ENCODE data around the gene MRPL20.
A peak's percentile ranks its signal among the peaks of the same experiment; 100 is the strongest.
"Not testable (repeated sequence)": the region's sequence is repeated elsewhere in the genome, so short reads cannot be mapped to it uniquely, and the experiment has no call there.

Gene MRPL20

DNA sequence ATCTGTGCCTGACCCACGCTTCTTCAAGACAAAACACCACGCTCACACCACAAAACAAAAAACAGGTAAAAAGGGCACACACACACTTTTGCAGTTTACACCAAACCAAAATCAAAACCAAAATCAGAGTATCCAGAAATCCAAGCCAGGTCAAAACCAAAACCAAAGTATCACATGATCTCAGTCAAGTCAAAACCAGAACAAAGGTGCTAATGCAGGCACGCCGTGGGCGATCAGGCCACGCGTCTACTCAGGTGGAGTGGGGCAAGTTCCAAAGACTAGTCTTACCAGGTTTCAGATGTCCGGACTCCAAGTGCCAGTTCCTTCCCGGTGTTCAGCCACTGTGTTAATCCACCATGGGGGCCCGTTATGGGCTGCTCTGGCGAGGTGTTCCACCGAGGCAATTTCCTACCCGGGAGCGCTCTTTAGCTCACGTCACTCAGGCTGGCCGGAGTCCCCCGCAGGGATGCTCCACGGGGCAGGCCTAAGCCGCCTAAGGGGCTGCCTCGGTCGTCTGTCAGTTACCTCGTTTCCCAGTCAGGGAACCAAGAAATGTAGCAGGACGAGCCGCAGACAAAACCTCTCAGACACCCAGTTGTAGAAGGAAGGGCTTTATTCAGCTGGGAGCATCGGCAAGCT is 10.9 kb upstream of the MRPL20 start:
- H3K4me3 ChIP-seq (ENCODE audit: low read depth, low read length); DNase-seq (ENCODE audit: low read depth): not testable (repeated sequence)

DNA sequence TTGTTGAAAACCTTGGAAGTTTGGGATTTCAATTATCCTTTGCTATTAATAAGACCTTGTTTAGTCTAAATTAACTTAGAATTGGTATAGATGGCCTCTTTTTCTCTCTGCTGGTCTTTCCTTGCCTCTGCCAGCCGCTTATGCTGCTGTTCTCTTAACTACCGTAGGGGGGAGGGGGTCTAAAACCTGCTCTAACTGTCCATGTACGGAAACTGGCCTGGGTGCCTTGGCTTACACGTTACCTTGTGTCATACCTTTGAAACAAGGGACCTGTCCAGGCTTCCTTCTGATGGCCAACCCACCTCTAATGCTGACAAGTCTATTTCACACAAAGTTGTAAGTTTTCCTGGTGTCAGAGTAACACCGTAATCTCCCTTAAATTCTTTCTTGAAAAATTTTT is 10.3 kb upstream of the MRPL20 start:
- not testable (repeated sequence) for DNase-seq (ENCODE audit: low read depth)

DNA sequence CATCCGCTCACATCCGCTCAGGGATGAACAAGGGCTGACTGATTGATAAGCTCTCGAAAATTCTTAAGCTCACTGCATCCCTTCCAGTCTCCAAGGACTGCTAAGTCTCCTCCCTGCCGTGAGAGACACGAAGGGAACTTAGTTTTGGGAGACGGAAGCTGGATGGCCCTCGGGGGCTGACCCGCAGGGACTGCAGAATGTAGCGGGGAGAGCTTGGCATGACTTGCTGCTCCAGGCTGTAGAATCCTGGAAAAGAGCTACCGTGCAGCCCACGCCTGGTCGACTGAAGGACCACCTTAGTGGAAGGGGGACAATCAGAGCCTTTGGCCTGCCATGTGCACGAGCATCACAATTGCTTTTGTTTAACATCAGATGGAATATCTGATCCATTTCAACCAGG is 8.7 kb upstream of the MRPL20 start:
- no peak for DNase-seq (ENCODE audit: low read depth)
- H3K4me3 ChIP-seq (ENCODE audit: low read depth, low read length), result no peak overlapping the region

More for the DNA sequence above, 10.3 kb upstream of the MRPL20 start:
- not testable (repeated sequence) for H3K4me3 ChIP-seq (ENCODE audit: low read depth, low read length)

DNA sequence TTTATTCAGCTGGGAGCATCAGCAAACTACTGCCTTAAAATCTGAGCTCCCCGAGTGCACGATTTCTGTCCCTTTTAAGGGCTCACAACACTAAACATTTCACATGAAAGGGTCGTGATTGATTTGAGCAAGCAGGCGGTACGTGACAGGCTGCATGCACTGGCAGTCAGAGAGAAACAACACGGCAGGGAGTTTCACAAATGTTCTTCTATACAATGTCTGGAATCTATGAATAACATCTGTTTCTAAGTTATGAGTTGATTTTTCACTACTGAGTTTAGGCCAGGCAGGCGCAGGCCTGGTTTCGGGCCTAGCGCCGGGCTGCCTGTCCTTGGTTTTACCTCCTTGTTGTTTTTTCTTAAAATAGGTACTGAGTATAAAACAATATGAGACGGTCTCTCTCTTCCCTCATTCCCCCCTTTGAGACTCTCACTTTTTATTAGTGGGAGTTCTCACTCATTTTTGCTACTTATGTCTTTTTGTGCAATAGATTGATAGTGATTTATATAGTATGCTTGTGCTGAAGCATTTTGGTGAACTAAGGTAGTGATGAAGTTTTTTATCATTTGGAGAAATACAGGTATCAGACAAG is 5.3 kb upstream of the MRPL20 start:
- H3K4me3 ChIP-seq (ENCODE audit: low read depth, low read length); DNase-seq (ENCODE audit: low read depth): not testable (repeated sequence)

DNA sequence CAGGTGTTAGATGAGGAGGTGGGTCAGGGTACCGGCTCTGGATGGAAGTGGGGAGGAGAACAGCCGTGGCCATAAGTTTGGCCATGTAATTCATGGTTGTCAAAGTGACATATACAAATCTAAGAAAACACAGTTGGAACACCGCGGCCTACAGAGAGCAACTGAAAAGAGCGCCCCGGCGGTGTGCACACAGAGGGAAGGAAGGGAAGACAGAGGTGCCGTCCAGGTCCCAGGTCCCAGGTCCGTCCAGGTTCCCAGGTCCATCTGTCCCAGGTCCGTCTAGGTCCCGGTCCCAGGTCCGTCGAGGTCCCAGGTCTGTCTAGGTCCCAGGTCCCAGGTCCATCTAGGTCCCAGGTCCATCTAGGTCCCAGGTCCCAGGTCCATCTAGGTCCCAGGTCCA is 4.5 kb upstream of the MRPL20 start:
- no peak for DNase-seq (ENCODE audit: low read depth)
- no peak overlapping the region for H3K4me3 ChIP-seq (ENCODE audit: low read depth, low read length)

DNA sequence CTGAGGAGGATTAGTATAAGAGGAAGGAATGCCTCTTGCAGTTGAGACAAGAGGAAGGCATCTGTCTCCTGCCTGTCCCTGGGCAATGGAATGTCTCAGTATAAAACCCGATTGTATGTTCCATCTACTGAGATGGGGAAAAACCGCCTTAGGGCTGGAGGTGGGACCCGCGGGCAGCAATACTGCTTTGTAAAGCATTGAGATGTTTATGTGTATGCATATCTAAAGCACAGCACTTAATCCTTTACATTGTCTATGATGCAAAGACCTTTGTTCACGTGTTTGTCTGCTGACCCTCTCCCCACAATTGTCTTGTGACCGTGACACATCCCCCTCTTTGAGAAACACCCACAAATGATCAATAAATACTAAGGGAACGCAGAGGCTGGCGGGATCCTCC is 3.1 kb upstream of the MRPL20 start:
- not testable (repeated sequence) for H3K4me3 ChIP-seq (ENCODE audit: low read depth, low read length); DNase-seq (ENCODE audit: low read depth)

DNA sequence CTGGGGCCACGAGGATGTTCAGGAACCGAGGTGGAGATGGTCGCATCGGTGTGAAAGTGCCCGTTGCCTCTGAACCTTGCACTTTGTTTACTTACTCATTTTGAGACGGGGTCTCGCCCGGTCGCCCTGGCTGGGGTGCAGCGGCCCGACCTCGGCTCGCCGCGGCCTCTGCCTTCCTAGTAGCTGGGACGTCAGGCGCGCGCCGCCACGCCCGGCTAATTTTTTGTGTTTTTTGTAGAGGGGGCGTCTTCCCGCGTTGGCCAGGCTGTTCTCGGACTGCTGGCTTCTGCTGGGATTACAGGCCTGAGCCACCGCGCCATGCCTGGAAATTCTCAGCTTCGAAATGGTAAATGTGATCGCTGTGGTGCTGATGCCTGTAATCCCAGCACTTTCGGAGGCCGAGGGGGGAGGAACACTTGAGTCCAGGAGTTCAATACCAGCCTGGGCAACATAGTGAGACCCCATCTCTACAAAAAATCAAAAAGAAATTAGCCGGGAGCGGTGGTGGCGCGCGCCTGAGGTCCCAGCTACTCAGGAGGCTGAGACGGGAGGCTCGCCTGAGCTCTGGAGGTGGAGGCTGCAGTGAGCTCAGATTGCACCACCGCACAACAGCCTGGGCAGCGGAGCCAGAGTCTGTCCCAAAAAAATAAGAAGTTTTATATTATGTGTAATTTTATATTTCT is 684 bp upstream of the MRPL20 start:
- peak overlapping the region; percentile 95 for H3K4me3 ChIP-seq (ENCODE audit: low read depth, low read length)
- DNase-seq (ENCODE audit: low read depth), result no peak

DNA sequence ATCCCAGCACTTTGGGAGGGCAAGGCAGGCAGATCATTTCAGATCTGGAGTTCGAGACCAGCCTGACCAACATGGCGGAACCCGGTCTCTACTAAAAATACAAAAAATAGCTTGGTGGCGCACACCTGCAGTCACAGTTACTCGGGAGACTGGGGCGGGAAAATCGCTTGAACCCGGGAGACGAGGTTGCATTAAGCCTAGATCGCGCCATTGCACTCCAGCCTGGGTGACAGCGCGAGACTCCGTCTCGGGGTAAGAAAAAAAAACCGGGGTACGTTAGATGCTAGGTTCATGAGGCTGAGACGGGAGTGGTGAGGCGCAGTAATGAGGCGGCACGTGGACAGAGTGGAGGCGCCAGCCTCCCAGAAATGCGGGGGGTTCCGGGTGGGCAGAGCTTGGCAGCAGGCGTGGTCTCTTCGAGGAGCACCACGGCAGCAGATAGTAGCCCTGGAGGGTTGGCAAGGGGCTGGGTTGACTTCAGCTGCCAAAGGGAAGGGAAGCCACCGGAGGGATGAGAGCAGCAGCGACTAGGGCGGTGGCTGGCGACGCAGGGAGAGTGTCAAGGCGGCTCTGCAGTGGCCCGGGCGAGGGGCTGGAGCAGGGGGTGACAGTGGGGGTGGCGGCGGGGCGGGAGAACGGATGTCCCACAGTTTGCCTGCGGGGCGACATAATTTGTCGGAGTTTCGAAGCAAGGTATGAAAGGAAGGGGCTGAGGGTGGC is 832 bp downstream of the MRPL20 start:
- peak overlapping the region; percentile 95 for H3K4me3 ChIP-seq (ENCODE audit: low read depth, low read length)
- DNase-seq (ENCODE audit: low read depth), result no peak

DNA sequence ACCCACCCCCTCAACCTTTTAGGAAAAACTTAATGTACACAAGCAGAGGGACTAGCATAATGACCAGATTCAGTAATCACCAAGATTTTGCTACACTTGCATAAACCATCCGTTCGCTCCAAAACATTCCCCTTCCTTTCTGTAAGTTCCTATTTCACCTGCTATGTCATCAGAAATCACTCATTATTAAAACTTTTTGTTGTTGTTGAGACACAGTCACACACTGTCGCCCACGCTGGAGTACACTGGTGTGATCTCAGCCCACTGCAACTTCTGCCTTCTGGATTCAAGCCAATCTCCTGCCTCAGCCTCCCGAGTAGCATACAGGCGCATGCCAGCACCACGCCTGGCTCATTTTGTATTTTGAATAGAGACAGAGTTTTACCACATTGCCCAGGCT is 3.4 kb downstream of the MRPL20 start:
- DNase-seq (ENCODE audit: low read depth), result no peak
- H3K4me3 ChIP-seq (ENCODE audit: low read depth, low read length), result no peak overlapping the region

DNA sequence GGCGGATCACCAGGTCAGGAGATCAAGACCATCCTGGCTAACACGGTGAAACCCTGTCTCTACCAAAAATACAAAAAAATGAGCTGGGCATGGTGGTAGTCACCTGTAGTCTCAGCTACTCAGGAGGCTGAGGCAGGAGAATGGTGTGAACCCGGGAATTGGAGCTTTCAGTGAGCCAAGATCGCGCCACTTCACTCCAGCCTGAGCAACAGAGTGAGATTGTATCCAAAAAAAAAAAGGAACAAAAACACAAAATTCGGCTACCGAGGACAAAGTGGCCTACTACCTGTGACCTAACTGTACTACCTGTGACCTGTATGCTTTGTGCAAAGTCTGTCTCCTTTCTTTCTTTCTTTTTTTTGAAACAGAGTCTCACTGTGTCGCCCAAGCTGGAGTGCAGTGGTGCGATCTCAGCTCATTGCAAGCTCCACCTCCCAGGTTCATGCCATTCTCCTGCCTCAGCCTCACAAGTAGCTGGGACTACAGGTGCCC is 4.1 kb downstream of the MRPL20 start:
- not testable (repeated sequence) for DNase-seq (ENCODE audit: low read depth); H3K4me3 ChIP-seq (ENCODE audit: low read depth, low read length)

DNA sequence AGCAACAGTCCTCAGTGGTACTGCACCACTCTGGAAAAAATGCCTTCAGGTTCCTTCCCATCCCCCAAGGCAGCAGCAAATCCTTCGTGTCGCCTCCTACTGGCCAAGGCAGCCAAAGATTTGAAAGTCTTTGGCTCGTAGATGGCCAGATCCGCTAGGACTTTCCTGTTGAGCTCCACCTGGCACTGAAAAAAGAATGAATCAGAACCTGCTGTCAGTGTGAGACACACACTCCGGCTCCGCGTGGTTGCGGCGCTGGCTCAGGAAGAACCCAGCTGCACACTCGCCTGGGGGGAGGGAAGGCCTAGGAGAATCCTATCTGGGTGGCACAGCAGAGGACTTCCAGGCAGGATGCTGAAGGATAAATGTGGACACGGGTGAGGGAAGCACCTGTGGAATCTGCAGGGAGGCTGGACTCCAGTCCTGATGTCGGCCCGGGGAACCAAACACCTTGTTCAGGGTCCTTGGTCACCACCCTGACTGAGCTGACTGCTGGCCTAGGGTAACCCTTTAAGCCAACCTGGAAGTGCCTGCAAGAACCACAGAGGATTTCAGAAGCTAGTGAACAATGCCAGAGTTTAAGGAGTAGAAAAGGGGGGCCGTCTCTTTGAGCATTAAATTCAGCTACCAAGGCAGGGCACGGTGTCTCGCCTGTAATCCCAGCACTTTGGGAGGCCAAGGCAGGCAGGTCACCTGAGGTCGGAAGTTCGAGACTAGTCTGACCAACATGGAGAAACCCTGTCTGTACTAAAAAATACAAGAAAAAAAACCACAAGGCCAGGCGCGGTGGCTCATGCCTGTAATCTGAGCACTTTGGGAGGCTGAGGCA is 4.8 kb downstream of the MRPL20 start:
- H3K4me3 ChIP-seq (ENCODE audit: low read depth, low read length), result no peak overlapping the region
- DNase-seq (ENCODE audit: low read depth), result no peak

DNA sequence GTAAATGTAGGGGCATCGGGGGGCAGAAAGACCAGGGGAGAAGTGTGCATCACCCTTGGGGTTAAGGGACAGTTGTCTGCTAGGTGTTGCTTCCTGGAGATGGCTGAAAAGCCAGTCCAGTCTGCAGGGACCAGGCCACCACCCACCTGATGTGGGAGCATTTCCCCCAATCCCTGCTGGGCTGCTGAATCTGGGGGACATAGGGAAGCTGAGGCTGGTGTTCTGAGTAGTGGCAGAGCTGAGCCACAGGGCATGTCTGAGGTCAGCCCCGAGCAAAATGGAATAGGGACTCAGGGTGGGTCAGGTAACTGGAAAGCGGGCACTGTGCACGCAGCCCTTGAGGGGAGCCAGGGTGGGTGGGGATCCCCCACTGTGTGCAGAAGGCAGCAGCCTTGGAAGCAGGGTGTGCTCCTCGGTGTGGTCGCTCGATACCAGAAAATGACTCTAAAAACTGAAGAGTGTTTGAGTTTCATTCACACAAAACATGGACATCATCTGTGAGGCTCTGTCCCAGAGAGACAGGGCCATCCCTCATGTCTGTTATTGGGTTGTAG is 5.6 kb downstream of the MRPL20 start:
- H3K4me3 ChIP-seq (ENCODE audit: low read depth, low read length), result no peak overlapping the region
- no peak for DNase-seq (ENCODE audit: low read depth)

DNA sequence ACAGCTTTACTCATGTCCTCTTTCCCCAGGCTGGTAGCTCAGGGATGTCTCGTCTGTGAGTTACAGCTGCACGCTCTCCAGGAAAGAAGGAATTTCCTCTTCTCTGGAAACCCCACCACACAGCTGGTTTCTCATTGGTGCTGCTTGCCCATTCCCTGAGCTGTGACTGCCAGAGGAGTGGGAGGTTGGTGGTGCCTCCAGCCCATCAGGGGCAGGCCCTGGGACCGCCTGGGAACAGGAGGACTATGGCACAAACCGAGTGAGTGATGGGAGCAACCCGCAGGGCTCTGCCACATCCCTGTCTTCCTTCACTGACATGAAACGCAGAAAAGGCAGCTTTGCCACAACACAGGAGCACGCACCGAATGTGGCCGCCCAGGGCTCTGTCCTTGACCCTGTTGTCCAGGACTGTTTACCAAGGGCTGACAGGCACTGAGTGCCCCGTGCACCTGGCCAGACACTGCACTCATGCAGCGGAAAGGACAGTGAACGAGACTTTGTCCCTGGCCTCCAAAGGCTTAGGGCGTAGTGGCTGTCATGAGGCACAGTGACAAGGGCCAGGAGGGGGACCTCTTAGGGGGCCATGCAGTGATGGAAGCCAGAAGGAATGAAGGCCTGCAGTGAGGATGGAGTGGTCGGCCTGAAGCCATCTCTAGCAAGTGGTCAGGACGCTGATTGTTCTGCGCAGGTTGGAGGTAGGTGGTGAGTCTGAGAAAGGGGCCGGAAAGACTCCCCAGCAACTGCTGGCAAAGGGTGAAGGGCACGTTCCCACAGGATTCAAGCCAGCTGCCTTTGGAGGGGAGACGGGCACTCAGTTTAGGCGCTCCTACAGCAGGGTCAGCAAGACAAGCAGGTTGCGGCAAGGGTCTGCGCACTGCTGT is 6.3 kb downstream of the MRPL20 start:
- H3K4me3 ChIP-seq (ENCODE audit: low read depth, low read length), result peak overlapping the region; percentile 98
- no peak for DNase-seq (ENCODE audit: low read depth)

DNA sequence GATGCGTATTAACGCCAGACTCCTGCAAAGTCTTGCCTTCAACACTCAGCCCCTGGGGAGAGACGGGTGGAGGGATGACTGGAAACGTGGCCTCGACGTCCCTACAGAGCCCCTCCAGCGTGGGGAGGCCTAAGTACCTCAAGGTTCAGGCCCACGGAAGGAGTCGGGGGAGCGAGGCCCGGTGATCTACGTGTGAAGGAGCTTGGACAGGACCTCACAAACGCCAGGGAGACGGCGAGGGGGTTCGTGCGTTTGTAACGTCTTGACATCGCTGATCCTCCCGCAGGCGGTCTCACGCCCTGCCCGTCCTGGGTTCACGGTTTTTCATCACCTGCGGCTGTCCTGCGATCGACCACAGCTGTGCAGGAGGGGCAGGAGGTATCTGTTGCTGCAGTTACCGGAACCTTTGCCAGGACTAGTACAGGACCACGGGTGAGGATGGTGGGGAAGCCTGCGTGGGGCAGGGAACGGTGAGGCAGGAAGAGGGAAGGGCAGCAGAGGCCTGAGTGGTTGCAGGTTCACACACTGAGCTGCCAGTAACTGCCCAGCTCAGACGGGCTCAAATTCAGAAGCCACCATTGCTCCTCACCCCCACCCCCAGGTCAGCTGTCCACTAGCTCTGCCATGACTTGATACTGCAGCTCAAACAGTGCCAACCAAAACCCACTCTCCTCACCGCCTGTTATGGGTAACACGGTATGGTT is 7.1 kb downstream of the MRPL20 start:
- peak overlapping the region; percentile 98 for H3K4me3 ChIP-seq (ENCODE audit: low read depth, low read length)
- DNase-seq (ENCODE audit: low read depth), result no peak

DNA sequence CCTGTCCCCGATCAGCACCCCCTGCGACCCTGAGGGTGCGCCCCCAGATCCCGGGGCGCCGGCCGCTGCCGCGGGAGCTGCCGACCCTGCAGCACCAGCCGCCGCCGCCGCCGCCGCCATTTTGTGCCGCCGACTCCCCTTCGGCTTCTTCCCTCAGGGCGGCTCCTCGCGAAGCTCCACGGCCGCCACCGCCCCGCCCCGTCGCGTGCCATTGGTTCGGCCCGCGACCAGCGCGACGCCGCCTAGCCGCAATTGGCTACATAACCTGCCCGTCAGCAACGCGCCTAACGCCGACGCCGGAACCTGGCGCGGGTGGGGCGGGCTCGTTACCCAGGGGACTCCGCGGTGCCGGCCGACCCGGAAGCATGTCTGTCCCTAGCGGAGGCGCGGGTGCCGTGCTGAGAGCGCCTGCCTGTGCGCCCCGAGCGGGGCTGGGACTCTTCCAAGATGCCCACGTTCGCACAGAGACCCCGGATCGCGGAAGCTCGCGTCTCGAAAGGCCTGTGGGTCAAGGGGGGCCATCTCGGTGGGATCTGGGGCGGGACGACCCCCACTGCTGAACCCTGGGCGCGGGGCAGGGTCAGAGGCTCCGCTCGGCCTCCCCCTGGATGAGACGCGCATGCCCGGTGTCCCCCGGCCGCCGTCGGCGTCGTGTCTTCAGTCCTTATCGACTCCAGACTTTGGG is 7.8 kb downstream of the MRPL20 start, which contains the start of gene CCNL2:
TSS of gene CCNL2 (minus strand) at position 149 of the 685 bp plus-strand sequence. CDS start at position 120, 29 bp downstream.
- H3K4me3 ChIP-seq (ENCODE audit: low read depth, low read length), result peak within 1 kb of the TSS; percentile 98
- DNase-seq (ENCODE audit: low read depth), result peak; percentile 93

DNA sequence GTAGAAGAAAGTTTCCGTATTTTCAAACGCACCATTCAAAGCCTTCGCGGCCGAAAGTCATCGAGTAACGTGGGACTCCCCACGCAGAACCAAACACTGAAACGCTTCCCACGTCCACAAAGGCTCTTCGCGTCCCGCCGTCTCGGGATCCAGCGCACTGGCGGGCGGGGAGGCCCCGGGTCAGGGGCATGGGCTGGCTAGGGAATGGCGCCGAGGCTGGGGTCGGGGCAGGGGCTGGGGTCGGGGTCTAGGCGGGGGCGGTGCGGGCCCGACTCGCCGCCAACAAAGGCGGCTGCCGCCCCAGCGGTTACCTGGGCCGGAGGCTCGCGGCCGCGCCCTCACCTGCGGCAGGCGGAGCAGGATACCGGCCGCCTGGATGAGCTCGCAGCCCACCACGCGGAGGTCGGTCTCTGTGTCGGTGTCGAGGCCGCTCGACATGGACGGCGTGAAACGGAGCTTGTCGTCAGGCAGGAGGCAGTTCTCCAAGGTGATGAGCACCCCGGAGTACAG is 8.4 kb downstream of the MRPL20 start:
- H3K4me3 ChIP-seq (ENCODE audit: low read depth, low read length), result peak overlapping the region; percentile 98
- DNase-seq (ENCODE audit: low read depth), result no peak

All from skeletal muscle cell (primary cell).